BLaER1 (cell line): ENCODE data around the gene SMO.
"Not testable (repeated sequence)": the region's sequence is repeated elsewhere in the genome, so short reads cannot be mapped to it uniquely, and the experiment has no call there.

ENCODE experiments used
- H3K27ac ChIP-seq: shearing (Covaris generic); formaldehyde crosslinking; 2 replicates; pipeline ENCODE4 v1.8.1; 2022
- H3K27me3 ChIP-seq: shearing (Covaris generic); formaldehyde crosslinking; 2 replicates; pipeline ENCODE4 v1.8.1; 2022
- H3K36me3 ChIP-seq: shearing (Covaris generic); formaldehyde crosslinking; 2 replicates; pipeline ENCODE4 v1.8.1; 2022
- H3K4me1 ChIP-seq: shearing (Covaris generic); formaldehyde crosslinking; 2 replicates; pipeline ENCODE4 v1.8.1; 2022
- H3K4me2 ChIP-seq: shearing (Covaris generic); formaldehyde crosslinking; 2 replicates; pipeline ENCODE4 v1.8.1; 2022
- H3K4me3 ChIP-seq: shearing (Covaris generic); formaldehyde crosslinking; 2 replicates; pipeline ENCODE4 v1.8.1; 2022
- H3K9ac ChIP-seq: shearing (Covaris generic); formaldehyde crosslinking; 2 replicates; pipeline ENCODE4 v1.8.1; 2022
- H3K9me3 ChIP-seq: shearing (Covaris generic); formaldehyde crosslinking; 2 replicates; pipeline ENCODE4 v1.8.1; 2022
- H4K20me1 ChIP-seq: shearing (Covaris generic); formaldehyde crosslinking; 2 replicates; pipeline ENCODE4 v1.8.1; 2022
- Cebpa-rat ChIP-seq: shearing (Covaris generic); IDR thresholded peaks from 2 replicates; pipeline ENCODE4 v1.8.1; 2022

SMO gene

GRCh38 chr7:129218514-129219062, 30.2 kb downstream of the SMO start:
- H3K27ac ChIP-seq: no peak overlapping the region
- no peak for TF ChIP-seq Cebpa-rat
- peaks cover 15% of the 10 kb centered on the region for H3K9me3 ChIP-seq
- H3K27me3 ChIP-seq: no peaks in the 10 kb centered on the region
- no peak overlapping the region for H3K9ac ChIP-seq
- no peaks in the 10 kb centered on the region for H4K20me1 ChIP-seq
- H3K4me1 ChIP-seq: peaks cover 38% of the 10 kb centered on the region
- H3K36me3 ChIP-seq: peaks cover 10% of the 10 kb centered on the region; the same call in 1 of the 2 replicates
- H3K4me2 ChIP-seq: no peak overlapping the region
- no peak overlapping the region for H3K4me3 ChIP-seq

- H3K9me3 ChIP-seq: peaks cover 15% of the 10 kb centered on the region
- not testable (repeated sequence) for H3K4me3 ChIP-seq, H3K27ac ChIP-seq, H3K4me2 ChIP-seq, H3K27me3 ChIP-seq, H3K9ac ChIP-seq, H3K36me3 ChIP-seq, H4K20me1 ChIP-seq
- peaks cover 44% of the 10 kb centered on the region for H3K4me1 ChIP-seq
Measured at GRCh38 chr7:129219166-129219565, 30.7 kb downstream of the SMO start.

- no peaks in the 10 kb centered on the region for H3K36me3 ChIP-seq
- TF ChIP-seq Cebpa-rat: no peak
- peak overlapping the region; percentile 74; the same call in 1 of the 2 replicates for H3K9ac ChIP-seq
- peak overlapping the region; percentile 89 for H3K27ac ChIP-seq
- no peaks in the 10 kb centered on the region for H3K9me3 ChIP-seq
- peaks cover 13% of the 10 kb centered on the region for H4K20me1 ChIP-seq
- no peaks in the 10 kb centered on the region for H3K27me3 ChIP-seq
- peak overlapping the region; percentile 88 for H3K4me2 ChIP-seq
- H3K4me3 ChIP-seq: peak overlapping the region; percentile 54
- H3K4me1 ChIP-seq: peaks cover 59% of the 10 kb centered on the region
Measured at GRCh38 chr7:129222064-129222463, 33.6 kb downstream of the SMO start.

GRCh38 chr7:129224251-129225205, 36.1 kb downstream of the SMO start, which contains the start of gene AHCYL2:
TSS of gene AHCYL2 (plus strand) at chr7:129225030.
- H3K27me3 ChIP-seq: no peaks in the 10 kb centered on the region
- TF ChIP-seq Cebpa-rat: no peak
- peak within 1 kb of the TSS; percentile 89 for H3K27ac ChIP-seq
- H3K4me2 ChIP-seq: peak within 1 kb of the TSS; percentile 88
- H3K4me3 ChIP-seq: peak within 1 kb of the TSS; percentile 89
- H3K9ac ChIP-seq: peak within 1 kb of the TSS; percentile 81
- peaks cover 61% of the 10 kb centered on the region for H3K4me1 ChIP-seq
- H3K9me3 ChIP-seq: no peaks in the 10 kb centered on the region
- no peaks in the 10 kb centered on the region for H3K36me3 ChIP-seq
- peaks cover 24% of the 10 kb centered on the region for H4K20me1 ChIP-seq

- Histone ChIP-seq H3K4me1 (peaks cover 55% of the 10 kb centered on the region), H3K36me3 (no peaks in the 10 kb centered on the region), H4K20me1 (peaks cover 24% of the 10 kb centered on the region), H3K4me3 (peak overlapping the region; percentile 89), H3K4me2 (peak overlapping the region; percentile 88), H3K27ac (peak overlapping the region; percentile 78), H3K27me3 (no peaks in the 10 kb centered on the region), H3K9ac (peak overlapping the region; percentile 81), H3K9me3 (no peaks in the 10 kb centered on the region)
- TF ChIP-seq Cebpa-rat: no peak
Measured at GRCh38 chr7:129225206-129225930, 36.9 kb downstream of the SMO start.

GRCh38 chr7:129225931-129226572, 37.6 kb downstream of the SMO start:
- peak overlapping the region; percentile 89 for H3K4me3 ChIP-seq
- H3K27me3 ChIP-seq: no peaks in the 10 kb centered on the region
- H3K27ac ChIP-seq: peak overlapping the region; percentile 78
- H3K9me3 ChIP-seq: no peaks in the 10 kb centered on the region
- peak overlapping the region; percentile 88 for H3K4me2 ChIP-seq
- no peak for TF ChIP-seq Cebpa-rat
- peaks cover 48% of the 10 kb centered on the region for H3K4me1 ChIP-seq
- H4K20me1 ChIP-seq: peaks cover 24% of the 10 kb centered on the region
- H3K9ac ChIP-seq: peak overlapping the region; percentile 81
- no peaks in the 10 kb centered on the region for H3K36me3 ChIP-seq

GRCh38 chr7:129227646-129228578, 39.5 kb downstream of the SMO start:
- no peak overlapping the region for H3K9ac ChIP-seq
- H4K20me1 ChIP-seq: peaks cover 41% of the 10 kb centered on the region
- H3K4me1 ChIP-seq: peaks cover 30% of the 10 kb centered on the region
- no peaks in the 10 kb centered on the region for H3K36me3 ChIP-seq
- no peak for TF ChIP-seq Cebpa-rat
- H3K27me3 ChIP-seq: no peaks in the 10 kb centered on the region
- H3K4me3 ChIP-seq: no peak overlapping the region
- no peaks in the 10 kb centered on the region for H3K9me3 ChIP-seq
- no peak overlapping the region for H3K4me2 ChIP-seq
- H3K27ac ChIP-seq: no peak overlapping the region

GRCh38 chr7:129228633-129229032, 40.2 kb downstream of the SMO start:
- no peak for TF ChIP-seq Cebpa-rat
- Histone ChIP-seq H3K4me1 (peaks cover 23% of the 10 kb centered on the region), H3K4me3 (no peak overlapping the region), H3K4me2 (no peak overlapping the region), H3K27me3 (no peaks in the 10 kb centered on the region), H3K9ac (no peak overlapping the region), H4K20me1 (peaks cover 47% of the 10 kb centered on the region), H3K9me3 (no peaks in the 10 kb centered on the region), H3K27ac (no peak overlapping the region), H3K36me3 (0 out of 2 replicates have a peak, but pooled peaks cover under 1% of the 10 kb centered on the region)
